HEK293 (cell line): ENCODE measurements around the gene HS3ST3A1.

Experiments used
- CTCF ChIP-seq: fragments of 450-650 bp; formaldehyde crosslinking; IDR thresholded peaks from 2 replicates; pipeline ENCODE4 v1.5.1; 2016; ENCODE audit warnings: missing biosample characterization, missing genetic modification characterization
- HOXC10 ChIP-seq: sonication (generic); formaldehyde crosslinking; IDR thresholded peaks from 2 replicates; pipeline ENCODE4 v1.8.1; 2023; ENCODE audit warnings: mild to moderate bottlenecking, missing genetic modification reagents
- MEIS1 ChIP-seq: sonication (generic); formaldehyde crosslinking; IDR thresholded peaks from 2 replicates; pipeline ENCODE4 v1.8.1; 2022; ENCODE audit warnings: missing genetic modification reagents, mild to moderate bottlenecking, borderline replicate concordance
- REST ChIP-seq: fragments of 450-650 bp; formaldehyde crosslinking; IDR thresholded peaks from 2 replicates; pipeline ENCODE4 v1.5.1; 2016; ENCODE audit warnings: missing biosample characterization, missing genetic modification characterization
- ZBTB11 ChIP-seq: fragments of 450-650 bp; formaldehyde crosslinking; conservative IDR thresholded peaks from 2 replicates; pipeline ENCODE4 v1.5.1; 2016; ENCODE audit warnings: low read depth, missing biosample characterization, missing genetic modification characterization
- ZBTB20 ChIP-seq: fragments of 450-650 bp; formaldehyde crosslinking; IDR thresholded peaks from 2 replicates; pipeline ENCODE4 v1.5.1; 2016; ENCODE audit warnings: missing biosample characterization, missing genetic modification characterization
- ZNF24 ChIP-seq: fragments of 450-650 bp; formaldehyde crosslinking; IDR thresholded peaks from 2 replicates; pipeline ENCODE4 v1.5.1; 2016; ENCODE audit warnings: missing biosample characterization, missing genetic modification characterization
- ZNF529 ChIP-seq: fragments of 450-650 bp; formaldehyde crosslinking; IDR thresholded peaks from 2 replicates; pipeline ENCODE4 v1.5.1; 2017; ENCODE audit warnings: missing genetic modification characterization, missing biosample characterization; ENCODE audit not compliant: insufficient replicate concordance
- ZNF530 ChIP-seq: fragments of 450-650 bp; formaldehyde crosslinking; IDR thresholded peaks from 2 replicates; pipeline ENCODE4 v1.5.1; 2016; ENCODE audit warnings: low read depth, missing biosample characterization, missing genetic modification characterization
- ZNF555 ChIP-seq: fragments of 450-650 bp; formaldehyde crosslinking; conservative IDR thresholded peaks from 2 replicates; pipeline ENCODE4 v1.5.1; 2017; ENCODE audit warnings: missing biosample characterization, mild to moderate bottlenecking, missing genetic modification characterization, inconsistent platforms
- ZNF791 ChIP-seq: fragments of 450-650 bp; formaldehyde crosslinking; IDR thresholded peaks from 2 replicates; pipeline ENCODE4 v1.5.1; 2016; ENCODE audit warnings: missing biosample characterization, missing genetic modification characterization

GRCh38 chr17:13619462-13619861 lies 17.7 kb upstream of the HS3ST3A1 start:
- no peak for TF ChIP-seq CTCF
- no peak for TF ChIP-seq ZNF555 (tag by site-specific recombination)
- no peak for TF ChIP-seq ZNF24 (tag by site-specific recombination)
- no peak for TF ChIP-seq ZBTB11 (tag by site-specific recombination)
- no peak for TF ChIP-seq REST (tag by site-specific recombination)
- no peak for TF ChIP-seq ZBTB20 (tag by site-specific recombination)
- TF ChIP-seq ZNF529: no peak
- no peak for TF ChIP-seq HOXC10 (CRISPR knock-in tag)
- TF ChIP-seq ZNF530 (tag by site-specific recombination): no peak
- TF ChIP-seq ZNF791 (tag by site-specific recombination): no peak
- TF ChIP-seq MEIS1 (CRISPR knock-in tag): no peak
